Stimulated activated CD8-positive, alpha-beta memory T cell treated with anti-CD3 and anti-CD28 coated beads, Interleukin-4, amount 100 ng/mL, for 24 hours (primary cell): Measurements from ENCODE around the gene CBY3.
"Not testable (repeated sequence)": the region's sequence is repeated elsewhere in the genome, so short reads cannot be mapped to it uniquely, and the experiment has no call there.

Experiments used
- DNase-seq: peaks from one replicate; pipeline ENCODE4 v3.0.0-alpha.2; 2020; ENCODE audit warnings: low read depth

The CBY3 gene

DNA sequence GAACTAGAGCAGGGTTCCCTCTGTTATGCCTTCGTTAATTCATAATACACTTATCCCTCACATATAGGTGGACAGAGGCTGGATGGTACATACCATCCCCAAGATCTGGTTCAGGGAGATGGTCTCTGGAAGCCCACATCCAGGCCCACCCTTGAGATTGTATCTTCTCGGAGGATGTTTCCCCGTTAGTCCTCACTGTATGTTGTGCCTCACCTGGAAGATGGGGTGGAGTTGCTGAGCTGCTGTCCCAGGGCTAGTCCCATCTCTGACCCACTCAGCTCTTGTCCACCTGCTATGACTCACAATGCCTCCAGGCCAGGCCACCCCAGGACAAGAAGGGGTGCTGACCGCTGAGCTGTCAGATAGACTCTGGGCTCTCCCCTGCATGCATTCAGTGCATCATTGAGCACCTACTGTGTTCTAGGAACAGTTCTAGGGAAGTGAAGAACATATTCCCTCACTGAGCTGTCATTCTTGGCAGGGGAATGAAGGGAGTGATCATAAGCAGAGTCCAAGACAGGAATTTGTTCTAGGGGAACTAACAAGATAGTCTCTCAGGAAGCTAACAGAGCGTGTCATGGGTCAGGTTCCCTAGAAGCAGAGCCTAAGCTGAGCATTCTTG is at the start of gene CBY3:
Gene CBY3, minus strand, starts transcription at position 255 of the 622 bp plus-strand sequence. Its CDS starts 116 bp downstream, at position 139.
- no peak for DNase-seq

DNA sequence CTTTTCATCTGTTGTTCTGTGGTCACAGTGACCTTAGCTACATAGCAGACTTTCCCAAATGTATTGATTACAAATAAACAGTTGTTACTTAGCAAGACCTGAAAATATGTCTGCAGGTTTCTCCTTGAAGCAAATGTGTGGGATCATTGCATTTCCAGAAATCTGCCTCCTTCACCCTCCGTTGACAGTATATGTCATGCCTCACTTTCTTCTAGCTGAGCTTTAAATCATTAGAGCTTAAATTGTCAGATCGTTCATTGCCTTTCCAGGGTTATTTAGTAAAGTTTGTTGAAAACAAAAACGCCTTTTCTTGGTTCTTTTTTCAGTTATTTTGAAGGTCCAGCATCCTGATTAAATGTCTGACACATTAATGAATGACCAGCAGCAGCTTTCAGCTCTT is 49.5 kb upstream of the CBY3 start:
- DNase-seq, result no peak

DNA sequence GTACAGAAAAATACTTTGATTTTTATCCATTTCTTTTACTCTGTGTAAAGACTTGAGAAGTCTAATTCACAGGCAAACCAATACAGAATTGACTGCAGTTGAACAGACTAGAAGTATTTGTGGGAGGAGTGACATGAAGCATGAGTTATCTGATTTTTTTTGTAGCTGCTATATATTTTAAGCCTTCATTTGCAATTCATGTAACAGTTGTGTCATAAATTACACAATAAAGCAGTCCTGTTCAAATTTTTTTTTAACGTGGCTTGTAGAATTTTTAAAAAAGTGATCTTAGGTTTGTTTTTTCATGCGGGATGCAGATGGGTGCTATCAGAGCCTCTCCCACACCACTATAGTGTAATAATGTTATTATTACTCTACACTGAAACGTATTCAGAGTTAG is 48.9 kb upstream of the CBY3 start:
- no peak for DNase-seq

DNA sequence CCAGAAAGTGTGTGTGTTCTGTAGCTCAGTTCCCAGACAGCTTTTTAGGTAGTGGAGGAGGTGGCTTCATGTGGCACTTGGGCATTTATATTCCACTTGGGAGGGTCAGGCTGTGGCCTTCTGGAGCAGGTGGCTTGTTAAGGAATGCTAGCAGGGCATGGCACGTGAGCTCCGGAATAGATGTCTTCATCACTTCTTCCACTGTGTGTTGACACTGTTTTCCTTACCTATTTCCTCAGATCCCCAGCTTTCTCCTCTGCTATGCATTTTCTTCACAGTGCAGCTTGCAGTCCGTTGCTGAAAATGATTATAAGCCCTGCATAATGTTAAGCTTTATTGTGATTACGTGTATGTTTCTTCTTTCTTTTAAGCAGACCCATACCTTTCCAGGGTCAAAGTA is 48.5 kb upstream of the CBY3 start:
- no peak for DNase-seq

DNA sequence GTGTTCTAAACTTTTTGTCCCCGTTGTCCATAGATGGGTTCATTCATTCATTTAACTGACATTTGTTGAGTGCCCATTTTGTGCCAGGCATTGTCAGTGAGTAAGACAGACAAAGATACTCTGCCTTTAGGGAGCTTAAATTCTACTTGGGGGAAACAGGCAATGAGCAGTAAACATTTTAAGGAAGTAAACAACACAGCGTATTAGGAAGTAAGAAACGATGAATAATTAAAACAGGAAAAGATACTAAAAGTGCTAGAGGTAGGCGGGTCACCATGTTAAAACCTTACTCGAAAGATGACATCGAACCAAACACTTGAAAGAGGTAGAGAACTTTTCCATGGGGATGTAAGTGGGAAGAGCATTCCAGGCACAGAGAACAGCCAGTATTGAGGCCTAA is 46.3 kb upstream of the CBY3 start:
- DNase-seq, result no peak

DNA sequence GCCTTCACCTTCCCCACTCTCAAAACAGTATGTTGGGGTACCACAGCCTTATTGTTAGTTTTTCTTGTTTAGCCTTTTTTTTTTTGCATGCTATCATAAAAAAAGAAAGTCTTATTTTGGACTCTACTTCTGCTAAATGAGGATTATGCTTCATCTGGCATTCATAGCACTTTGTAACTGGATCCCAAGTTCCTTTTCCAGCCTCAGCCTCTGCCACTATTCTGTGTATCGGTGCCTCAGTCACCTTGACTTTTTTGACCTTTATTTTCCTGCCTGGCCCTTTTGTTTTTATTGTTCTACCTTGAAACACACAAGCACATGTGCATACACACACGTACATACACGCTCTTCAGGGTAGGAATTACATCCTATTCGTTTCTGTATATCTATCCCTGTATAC is 43.3 kb upstream of the CBY3 start:
- no peak for DNase-seq

DNA sequence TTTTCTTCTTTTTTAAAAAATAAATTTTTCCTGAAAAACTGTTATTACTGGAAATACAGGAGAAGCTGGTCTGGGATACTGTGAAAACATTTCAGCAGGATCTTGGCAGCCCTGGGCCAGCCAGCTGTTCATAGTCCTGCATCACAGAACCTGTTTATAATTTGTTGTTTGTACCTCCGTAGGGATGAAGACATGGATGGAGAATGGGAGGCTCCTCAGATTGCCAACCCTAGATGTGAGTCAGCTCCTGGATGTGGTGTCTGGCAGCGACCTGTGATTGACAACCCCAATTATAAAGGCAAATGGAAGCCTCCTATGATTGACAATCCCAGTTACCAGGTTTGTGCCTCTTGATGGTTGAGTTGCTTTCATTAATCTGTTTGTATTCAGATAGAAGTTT is 39.4 kb upstream of the CBY3 start:
- no peak for DNase-seq

DNA sequence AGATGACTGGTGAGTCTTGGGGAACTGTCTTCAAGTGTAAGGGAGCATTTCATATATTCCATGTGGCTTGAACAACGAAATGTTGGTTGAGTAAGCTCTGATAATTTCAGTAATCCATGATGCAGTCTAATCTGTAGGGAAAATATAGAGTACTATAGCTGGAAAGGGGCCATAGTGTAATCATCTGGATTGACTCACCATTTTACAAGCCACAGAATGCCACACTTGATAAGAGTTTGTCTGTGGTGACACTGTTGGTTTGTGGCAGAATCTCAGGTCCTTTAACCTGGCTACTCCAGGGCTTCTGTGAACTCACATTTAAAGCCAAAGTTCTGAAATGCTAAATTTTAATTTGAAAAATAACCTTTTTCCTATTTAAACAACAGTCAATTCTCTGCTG is 35.5 kb upstream of the CBY3 start:
- DNase-seq, result no peak

DNA sequence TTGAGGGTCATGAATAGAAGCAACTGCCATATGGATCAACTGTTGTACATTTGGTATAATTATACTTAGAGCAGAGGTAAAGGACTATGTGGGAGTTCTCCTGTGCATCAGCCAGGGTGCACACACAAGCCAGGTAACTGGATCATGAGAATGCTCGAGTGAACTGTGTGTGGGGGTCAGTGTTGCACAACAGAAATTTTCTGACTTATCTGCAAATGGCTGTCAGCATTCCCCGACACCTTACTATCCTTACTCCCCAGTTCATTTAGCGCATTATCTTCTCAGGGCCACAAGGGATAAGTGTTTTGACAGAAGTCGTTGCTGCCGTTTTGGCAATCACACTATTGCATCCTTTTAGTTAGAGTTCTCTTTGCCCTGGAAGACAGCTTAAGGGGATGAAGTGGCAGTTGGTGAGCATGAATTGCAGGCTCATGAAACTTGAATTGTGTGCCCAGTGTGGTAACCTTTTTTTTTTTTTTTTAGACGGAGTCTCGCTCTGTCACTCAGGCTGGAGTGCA is 19.6 kb upstream of the CBY3 start:
- no peak for DNase-seq

DNA sequence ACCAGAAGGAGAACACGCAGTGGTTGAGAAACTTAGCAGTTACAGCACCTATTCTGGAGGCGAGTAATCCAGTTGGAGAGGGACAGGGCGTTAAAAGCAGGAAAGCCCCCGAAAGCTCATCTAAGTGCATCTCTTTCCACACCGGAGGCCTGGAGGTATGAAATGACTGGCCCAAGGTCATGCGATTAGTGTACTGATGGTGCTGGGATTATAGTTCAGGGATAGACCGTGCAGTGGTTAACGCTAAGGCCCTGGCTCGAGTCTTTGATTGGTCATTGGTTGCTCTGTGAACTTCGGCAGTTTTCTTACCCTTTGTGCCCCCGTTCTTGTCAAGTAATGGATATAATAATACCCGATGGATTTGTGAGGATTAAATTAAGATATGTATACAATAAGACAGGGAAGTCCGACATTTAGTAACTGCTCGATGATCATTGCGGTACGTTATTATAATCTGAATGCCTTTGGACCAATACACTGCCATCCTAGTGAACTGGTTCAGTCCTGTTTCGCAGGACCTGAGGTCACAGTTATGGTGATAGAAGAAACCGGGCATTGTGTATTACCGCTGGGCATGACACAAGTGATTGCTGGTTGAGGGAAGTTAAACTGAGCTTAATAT is 18.9 kb upstream of the CBY3 start:
- no peak for DNase-seq

DNA sequence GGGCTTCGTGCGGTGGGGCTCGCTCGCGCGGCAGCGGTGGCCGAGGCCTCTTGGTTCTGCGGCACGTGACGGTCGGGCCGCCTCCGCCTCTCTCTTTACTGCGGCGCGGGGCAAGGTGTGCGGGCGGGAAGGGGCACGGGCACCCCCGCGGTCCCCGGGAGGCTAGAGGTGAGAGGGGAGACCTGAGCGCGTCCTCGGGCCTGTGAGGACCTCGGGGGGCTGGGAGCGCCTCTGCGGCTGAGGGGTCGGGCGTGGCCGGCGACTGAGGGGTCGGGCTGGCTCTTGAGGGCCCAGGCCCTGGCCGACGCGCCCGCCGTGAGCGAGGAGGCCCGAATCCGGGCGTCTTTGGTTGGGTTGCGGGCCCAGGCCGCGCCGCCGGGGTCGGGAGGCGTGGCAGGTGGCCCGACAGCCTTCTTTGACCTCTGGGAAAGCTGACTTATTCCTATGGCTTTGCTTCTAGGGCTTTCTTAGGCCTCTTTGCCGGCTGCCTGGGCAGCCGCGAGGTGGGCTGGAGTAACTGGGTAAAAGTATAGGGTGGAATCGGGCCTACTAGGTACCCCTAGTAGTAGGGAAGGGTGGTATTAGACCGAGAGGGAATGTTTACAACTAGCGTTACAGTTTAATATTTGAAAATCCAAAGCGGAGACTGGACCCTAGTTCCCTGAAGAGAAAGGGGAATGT is 18.2 kb upstream of the CBY3 start, which contains the start of gene CANX:
Gene CANX, plus strand, starts transcription at position 33 of the 681 bp plus-strand sequence. CDS start 6,715 bp downstream, outside the sequence.
- no peak for DNase-seq

DNA sequence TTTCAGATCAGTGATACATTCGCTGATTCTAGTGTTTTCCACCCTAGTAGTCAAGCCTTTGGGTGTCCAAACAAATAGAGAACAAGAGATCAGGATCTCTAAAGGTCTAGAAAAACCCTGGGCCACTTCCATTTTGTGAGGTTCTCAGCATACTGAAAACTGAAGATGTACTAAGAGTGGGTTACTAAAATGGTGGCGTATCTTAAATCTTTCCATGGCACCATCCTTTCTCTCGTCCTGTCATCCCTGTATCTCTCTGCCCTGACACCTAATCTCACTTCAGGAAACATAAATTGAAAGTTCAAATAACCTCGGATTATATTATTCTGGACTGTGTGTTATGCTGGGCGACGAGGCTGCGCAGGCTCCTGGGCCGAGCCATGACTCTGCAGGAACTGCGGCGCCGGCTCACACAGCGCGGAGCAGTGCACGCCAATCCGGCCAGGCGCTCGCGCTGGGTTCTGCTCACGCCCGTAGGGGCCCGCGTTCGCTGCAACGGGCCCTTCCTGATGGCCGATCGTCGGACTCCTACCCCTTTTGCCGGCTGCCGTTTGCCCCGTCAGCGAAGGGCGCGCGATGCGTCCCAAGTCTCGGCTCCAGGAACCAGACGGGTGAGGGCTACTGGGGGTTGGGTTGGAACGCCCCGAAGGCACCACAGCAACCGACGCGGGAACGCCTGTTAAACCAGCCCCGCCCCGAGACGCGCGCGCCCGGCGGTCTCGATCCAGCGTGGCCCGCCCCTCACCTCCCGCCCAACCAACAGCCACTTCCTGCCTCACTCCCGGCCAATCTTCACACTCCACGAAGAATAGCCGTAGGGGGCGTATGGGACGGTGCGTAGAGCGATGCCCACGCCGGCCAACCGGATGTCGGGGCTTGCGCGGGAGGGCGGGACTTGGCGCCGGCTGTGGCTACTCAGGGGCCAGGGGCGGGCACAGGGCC is 17.4 kb upstream of the CBY3 start:
- DNase-seq, result peak; percentile 98

DNA sequence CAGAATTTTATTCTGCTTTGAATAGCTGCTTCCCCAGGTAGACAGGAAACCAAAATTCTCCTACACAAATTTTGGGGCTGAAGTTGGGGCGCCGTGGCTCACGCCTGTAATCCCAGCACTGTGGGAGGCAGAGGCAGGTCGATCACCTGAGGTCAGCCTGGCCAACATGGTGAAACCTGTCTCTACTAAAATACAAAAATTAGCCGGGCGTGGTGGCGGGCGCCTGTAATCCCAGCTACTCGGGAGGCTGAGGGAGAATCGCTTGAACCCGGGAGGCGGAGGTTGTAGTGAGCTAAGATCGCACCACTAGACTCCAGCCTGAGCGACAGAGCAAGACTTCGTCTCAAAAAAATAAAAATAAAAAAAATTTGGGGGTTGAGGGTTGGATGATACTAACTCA is 16.7 kb upstream of the CBY3 start:
- not testable (repeated sequence) for DNase-seq

DNA sequence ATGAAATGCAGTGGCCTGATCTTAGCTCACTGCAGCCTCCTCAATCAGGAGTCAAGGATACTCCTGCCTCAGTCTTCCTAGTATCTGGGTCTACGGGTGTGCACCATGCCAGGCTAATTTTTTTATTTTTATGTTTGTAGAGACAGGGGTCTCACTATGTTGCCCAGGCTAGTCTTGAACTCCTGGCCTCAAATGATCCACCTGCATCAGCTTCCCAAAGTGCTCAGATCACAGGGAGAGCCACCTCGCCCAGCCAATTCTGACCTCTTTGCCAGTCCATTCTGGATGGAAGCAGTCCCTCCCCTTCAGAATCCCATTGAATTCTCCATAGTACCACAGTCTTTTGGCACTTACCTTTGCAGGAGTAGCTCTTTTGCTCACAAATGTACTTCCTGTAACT is 16.3 kb upstream of the CBY3 start:
- DNase-seq, result no peak

DNA sequence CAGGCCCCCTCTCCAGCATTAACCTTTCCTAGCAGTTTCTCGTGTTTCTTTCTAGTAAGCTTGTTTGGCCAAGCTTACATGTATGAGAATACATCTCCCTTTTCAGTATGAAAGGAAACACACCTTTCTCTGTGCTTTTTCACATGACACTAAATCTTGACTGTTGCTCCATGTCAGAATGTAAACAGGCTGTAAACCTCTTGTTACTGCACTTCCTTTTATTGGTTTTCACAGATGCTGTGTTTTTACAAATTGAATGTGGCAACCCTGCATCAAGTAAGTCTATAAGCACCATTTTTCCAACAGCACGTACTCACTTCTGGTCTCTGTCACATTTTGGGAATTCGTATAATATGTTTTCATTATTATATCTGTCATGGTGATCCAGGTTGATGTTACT is 15.8 kb upstream of the CBY3 start:
- DNase-seq, result no peak

DNA sequence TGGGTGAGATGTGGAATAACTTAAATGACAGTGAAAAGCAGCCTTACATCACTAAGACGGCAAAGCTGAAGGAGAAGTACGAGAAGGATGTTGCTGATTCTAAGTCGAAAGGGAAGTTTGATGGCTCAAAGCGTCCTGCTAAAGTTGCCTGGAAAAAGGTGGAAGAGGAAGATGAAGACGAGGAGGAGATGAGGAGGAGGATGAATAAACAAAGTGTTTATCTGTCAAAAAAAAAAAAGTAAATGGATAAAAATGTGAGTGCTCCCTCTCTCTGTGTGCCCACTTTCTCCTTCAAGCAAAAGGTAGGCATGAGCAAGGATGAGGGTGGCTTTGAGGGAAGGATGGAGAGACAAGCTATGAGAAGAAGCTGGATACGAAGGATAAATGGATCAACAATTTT is 13.7 kb upstream of the CBY3 start:
- no peak for DNase-seq

DNA sequence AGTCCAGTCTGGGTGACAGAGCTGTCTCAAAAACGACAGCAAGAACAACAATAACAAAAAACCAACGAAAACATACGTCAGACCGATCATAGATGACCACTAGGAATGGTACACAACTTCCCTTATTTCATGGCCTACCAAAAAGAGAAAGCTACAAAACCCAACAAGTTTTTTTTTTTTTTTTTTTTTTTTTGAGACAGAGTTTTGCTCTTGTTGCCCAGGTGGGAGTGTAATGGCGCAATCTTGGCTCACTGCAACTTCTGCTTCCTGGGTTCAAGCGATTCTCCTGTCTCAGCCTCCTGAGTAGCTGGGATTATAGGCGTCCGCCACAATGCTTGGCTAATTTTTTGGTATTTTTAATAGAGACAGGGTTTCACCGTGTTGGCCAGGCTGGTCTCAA is 8.4 kb upstream of the CBY3 start:
- not testable (repeated sequence) for DNase-seq

DNA sequence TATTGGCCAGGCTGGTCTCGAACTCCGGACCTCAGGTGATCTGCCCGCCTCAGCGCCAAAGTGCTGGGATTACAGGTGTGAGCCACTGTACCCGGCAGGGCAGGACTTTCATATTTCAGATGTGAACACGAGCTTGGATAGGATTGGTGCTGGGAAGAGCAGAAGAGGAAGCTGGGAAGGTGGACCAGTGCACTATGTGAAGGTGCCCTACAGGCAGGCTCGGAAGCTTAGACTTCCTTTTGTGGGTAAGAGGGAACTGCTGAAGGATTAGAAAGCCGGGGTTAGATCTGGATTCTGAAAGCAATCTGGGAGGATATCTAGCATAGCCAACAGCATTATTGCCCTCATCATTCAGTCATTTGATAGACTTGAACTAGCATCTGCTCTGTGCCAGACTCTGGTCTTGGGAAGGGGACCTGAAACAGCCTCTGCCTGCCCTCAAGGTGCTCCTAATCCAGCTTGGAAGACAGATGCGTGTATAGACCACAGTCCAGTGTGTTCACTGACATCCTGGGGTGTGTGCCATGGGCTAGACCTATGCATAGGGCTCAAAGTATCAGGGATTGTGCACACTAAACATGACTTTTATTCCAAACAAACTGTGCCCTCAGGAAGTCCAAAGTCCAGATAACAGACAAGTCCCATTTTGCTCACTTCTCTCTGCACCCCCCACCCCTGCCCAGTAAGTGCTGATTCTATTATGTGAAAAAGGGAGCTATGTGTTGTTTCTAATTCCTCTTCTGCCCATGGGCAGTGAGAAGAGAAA is 637 bp downstream of the CBY3 start:
- no peak for DNase-seq

DNA sequence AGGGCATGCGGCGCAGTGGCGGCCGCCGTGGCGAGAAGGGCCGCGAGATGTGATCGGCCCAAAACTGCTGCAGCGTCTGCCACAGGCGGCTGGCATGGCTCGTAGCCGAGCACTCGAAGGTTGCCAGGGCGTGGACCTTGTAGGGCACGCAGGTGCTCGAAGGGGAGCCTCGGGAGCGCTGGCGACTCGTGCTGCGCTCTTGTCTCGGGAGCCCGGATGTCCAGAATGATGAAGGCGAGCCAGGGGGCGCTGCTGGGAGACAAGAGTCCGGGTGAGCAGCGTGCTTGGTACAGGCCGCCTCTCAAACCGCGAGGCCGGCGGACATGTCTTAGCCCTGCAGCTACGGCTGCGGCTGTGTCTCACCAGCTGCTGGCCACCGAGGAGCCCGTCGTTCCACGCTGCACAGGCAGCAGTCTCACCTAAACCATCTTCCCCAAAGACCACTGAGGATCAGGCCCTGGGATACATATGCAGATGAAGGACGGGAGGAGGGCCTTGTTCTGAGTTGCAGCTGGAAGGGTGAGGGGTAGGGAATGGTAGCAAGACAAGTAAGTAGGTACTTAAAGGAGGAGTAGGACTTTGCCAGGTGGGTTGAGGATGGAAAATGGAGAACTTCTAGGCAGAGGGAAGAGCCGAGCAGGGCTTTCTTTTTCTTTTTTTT is 1.7 kb downstream of the CBY3 start:
- DNase-seq, result peak; percentile 42

DNA sequence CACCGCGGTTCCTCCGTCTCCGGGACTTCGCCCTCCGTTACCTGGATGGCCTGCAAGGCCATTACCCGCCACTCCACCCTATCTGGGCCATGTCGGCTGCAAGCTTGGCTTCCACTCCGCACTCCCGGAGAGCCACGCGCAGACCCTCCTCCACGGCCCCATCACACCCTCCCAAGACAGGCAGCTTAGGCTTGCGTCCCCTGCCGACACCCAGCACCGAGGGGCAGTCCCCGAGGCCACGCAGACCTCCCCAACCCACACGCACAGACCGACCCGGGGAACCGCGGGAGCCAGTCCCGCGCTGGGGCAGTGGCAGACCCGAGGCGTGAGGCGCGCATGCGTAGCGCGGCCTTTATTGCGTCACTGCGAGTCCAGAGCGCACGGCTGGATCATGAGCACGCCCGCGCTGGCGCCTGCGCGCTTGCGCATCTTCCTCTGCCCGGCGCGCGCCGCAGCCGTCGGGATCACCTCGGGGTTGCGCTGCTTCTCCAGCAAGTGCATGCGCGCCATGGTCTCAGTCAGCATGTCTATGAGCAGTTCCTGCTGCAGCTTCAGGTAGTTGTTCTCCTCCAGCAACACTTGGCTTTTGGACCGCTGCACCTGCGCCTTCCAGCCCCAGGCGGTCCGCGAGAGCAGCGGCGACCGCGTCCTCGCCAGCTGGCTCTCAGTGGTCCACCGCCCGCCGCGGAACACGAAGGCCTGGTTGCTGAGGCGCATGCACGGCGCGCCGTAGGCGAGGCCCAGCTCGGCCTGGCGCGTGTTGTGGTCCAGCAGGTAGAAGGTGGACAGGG is 2.4 kb downstream of the CBY3 start:
- DNase-seq, result peak; percentile 92
